Activated gamma-delta T cell treated with Interleukin-2 at 50 U/mL for 16 hours (primary cell): ENCODE results near the gene ADAMTS17.

Source experiments
- DNase-seq: peaks from one replicate; pipeline ENCODE4 v3.0.0-alpha.2; 2020

Gene ADAMTS17

GRCh38 chr15:100266166-100266565 is 75.6 kb downstream of the ADAMTS17 start:
- no peak for DNase-seq

- no peak for DNase-seq
These were observed 76.1 kb downstream of the ADAMTS17 start for GRCh38 chr15:100265641-100266035.

GRCh38 chr15:100264994-100265640 is 76.7 kb downstream of the ADAMTS17 start:
- no peak for DNase-seq

GRCh38 chr15:100263721-100264455 is 77.9 kb downstream of the ADAMTS17 start:
- no peak for DNase-seq

GRCh38 chr15:100263031-100263430 is 78.7 kb downstream of the ADAMTS17 start:
- DNase-seq = no peak

- no peak for DNase-seq
These were observed 80.2 kb downstream of the ADAMTS17 start for GRCh38 chr15:100261302-100262240.

- no peak for DNase-seq
These were observed 82.5 kb downstream of the ADAMTS17 start for GRCh38 chr15:100259266-100259665.

- DNase-seq = no peak
These were observed 84.7 kb downstream of the ADAMTS17 start for GRCh38 chr15:100256970-100257650.

GRCh38 chr15:100256101-100256969 is 85.4 kb downstream of the ADAMTS17 start:
- DNase-seq = no peak

- no peak for DNase-seq
These were observed 86.1 kb downstream of the ADAMTS17 start for GRCh38 chr15:100255644-100256043.

- no peak for DNase-seq
These were observed 87.1 kb downstream of the ADAMTS17 start for GRCh38 chr15:100254691-100255090.

GRCh38 chr15:100254285-100254684 is 87.5 kb downstream of the ADAMTS17 start:
- no peak for DNase-seq

- DNase-seq = no peak
These were observed 88.1 kb downstream of the ADAMTS17 start for GRCh38 chr15:100253640-100254039.

- no peak for DNase-seq
These were observed 88.9 kb downstream of the ADAMTS17 start for GRCh38 chr15:100252779-100253417.

- no peak for DNase-seq
These were observed 89.4 kb downstream of the ADAMTS17 start for GRCh38 chr15:100252359-100252758.

GRCh38 chr15:100250176-100250800 is 91.5 kb downstream of the ADAMTS17 start:
- no peak for DNase-seq

GRCh38 chr15:100249096-100249815 is 92.5 kb downstream of the ADAMTS17 start:
- DNase-seq = no peak

- no peak for DNase-seq
These were observed 93.5 kb downstream of the ADAMTS17 start for GRCh38 chr15:100248236-100248635.

GRCh38 chr15:100247228-100248225 is 94.2 kb downstream of the ADAMTS17 start:
- DNase-seq = no peak
